ENCODE data around the gene NHERF2.

NHERF2 gene

GRCh38 chr16:2026461-2027023, at the start of gene NHERF2:
NHERF2 (plus strand) TSS chr16:2026902; CDS start chr16:2027006, 104 bp downstream.
- DNase-seq (ENCODE audit: low read depth): no peak

- DNase-seq (ENCODE audit: low read depth): no peak
Observed at GRCh38 chr16:1976951-1977874, 49.5 kb upstream of the NHERF2 start.

GRCh38 chr16:1977875-1978268, 48.8 kb upstream of the NHERF2 start:
- DNase-seq (ENCODE audit: low read depth): no peak

GRCh38 chr16:1978476-1979120, 48.1 kb upstream of the NHERF2 start:
- DNase-seq (ENCODE audit: low read depth): no peak

GRCh38 chr16:1979271-1980029, 47.3 kb upstream of the NHERF2 start:
- DNase-seq (ENCODE audit: low read depth): no peak

- no peak for DNase-seq (ENCODE audit: low read depth)
Observed at GRCh38 chr16:1980030-1980769, 46.5 kb upstream of the NHERF2 start.

GRCh38 chr16:1980770-1981087, 46.0 kb upstream of the NHERF2 start:
- DNase-seq (ENCODE audit: low read depth): no peak

GRCh38 chr16:1981398-1981836, 45.3 kb upstream of the NHERF2 start, which contains the start of gene NOXO1:
NOXO1 (minus strand) TSS chr16:1981469; CDS start chr16:1981179, 290 bp downstream.
- DNase-seq (ENCODE audit: low read depth): no peak

GRCh38 chr16:1982013-1982433, 44.7 kb upstream of the NHERF2 start:
- DNase-seq (ENCODE audit: low read depth): no peak

GRCh38 chr16:1982991-1983543, 43.6 kb upstream of the NHERF2 start:
- no peak for DNase-seq (ENCODE audit: low read depth)

GRCh38 chr16:1983544-1984346, 43.0 kb upstream of the NHERF2 start, which contains the start of gene GFER:
GFER (plus strand) TSS chr16:1984193; CDS start chr16:1984219, 26 bp downstream.
- peak; percentile 84 for DNase-seq (ENCODE audit: low read depth)

- no peak for DNase-seq (ENCODE audit: low read depth)
Observed at GRCh38 chr16:1984347-1985225, 42.1 kb upstream of the NHERF2 start.

- no peak for DNase-seq (ENCODE audit: low read depth)
Observed at GRCh38 chr16:1985466-1986150, 41.1 kb upstream of the NHERF2 start.

- DNase-seq (ENCODE audit: low read depth): no peak
Observed at GRCh38 chr16:1987198-1987597, 39.5 kb upstream of the NHERF2 start.

- no peak for DNase-seq (ENCODE audit: low read depth)
Observed at GRCh38 chr16:1989209-1990100, 37.2 kb upstream of the NHERF2 start, which contains the start of gene SYNGR3. SYNGR3 (plus strand) TSS chr16:1989970; CDS start chr16:1990103, 133 bp downstream.

GRCh38 chr16:1990101-1990350, 36.7 kb upstream of the NHERF2 start:
- no peak for DNase-seq (ENCODE audit: low read depth)

GRCh38 chr16:1990351-1991134, 36.2 kb upstream of the NHERF2 start:
- DNase-seq (ENCODE audit: low read depth): no peak

Measured in stromal cell of bone marrow (primary cell).